HepG2 (cell line): ENCODE measurements around the gene IDUA. TPM values are rescaled to one million over a fixed set of nuclear protein-coding genes. Genes with fewer than 3 reads are reported as not detected.

Source experiments
- ATAC-seq: fragments of 200-7000 bp; cut with Tn5 transposase; 3 replicates; pipeline ENCODE4 v1.9.1; 2020; ENCODE audit warnings: mild to moderate bottlenecking, moderate library complexity
- BruUV-seq: library from RNA; stranded (reverse); fragments of 400-500 nt; replicated peaks from 2 replicates; lab custom pipeline; 2021; lab: Mats Ljungman, UMichigan
- CTCF ChIA-PET: fragments of 300-600 bp; formaldehyde crosslinking; extraction: SDS; loops from one replicate; lab custom pipeline; 2021; ENCODE audit warnings: low total read pairs, inconsistent platforms, low intra/inter-chr PET ratio; lab: Yijun Ruan, JAX
- POLR2A ChIA-PET: fragments of 350-600 bp; sonication (Branson Sonifier 250); formaldehyde crosslinking; loops from one replicate; lab custom pipeline; 2020; ENCODE audit warnings: antibody characterized with exemption, inconsistent platforms; lab: Yijun Ruan, JAX
- DNase-seq: peaks from one replicate; pipeline ENCODE4 v3.0.0-alpha.2; 2015; ENCODE audit warnings: low spot score
- FAIRE-seq: peaks from 3 replicates; lab custom pipeline; 2011; peaks lifted over from hg19 to GRCh38; lab: Jason Lieb, UNC
- H2AFZ ChIP-seq: one replicate; pipeline ENCODE4 v1.6.1; 2011; ENCODE audit warnings: low read length, inconsistent platforms
- H3K27ac ChIP-seq: fragments of 300-600 bp; 3 replicates; pipeline ENCODE4 v1.8.0; 2011; ENCODE audit warnings: mixed run types, mild to moderate bottlenecking, mixed read lengths, low read length, inconsistent platforms; ENCODE audit not compliant: insufficient read depth; ENCODE audit errors: extremely low read length
- H3K27me3 ChIP-seq, 2 experiments: fragments of 200-600 bp in 1 of 2; 2 replicates in 1 of 2; 3 replicates in 1 of 2; pipeline versions ENCODE4 v1.6.0 to v1.8.0; 2011; ENCODE audit warnings: low read length in 2 of 2, mild to moderate bottlenecking in 2 of 2, moderate library complexity in 2 of 2, inconsistent platforms in 1 of 2; ENCODE audit not compliant: insufficient read depth in 2 of 2, control insufficient read depth in 1 of 2
- H3K36me3 ChIP-seq, 2 experiments: fragments of 200-600 bp in 1 of 2; replicated peaks in 1 of 2; 2 replicates in 1 of 2; 3 replicates in 1 of 2; pipeline versions ENCODE4 v1.5.1 to v1.8.0; 2011; ENCODE audit warnings: low read length in 2 of 2, inconsistent platforms in 1 of 2; ENCODE audit not compliant: insufficient read depth in 2 of 2, control insufficient read depth in 1 of 2
- H3K4me1 ChIP-seq: 2 replicates; pipeline ENCODE4 v1.5.1; 2012; ENCODE audit warnings: low read length, inconsistent platforms; ENCODE audit not compliant: insufficient read depth
- H3K4me2 ChIP-seq: 2 replicates; pipeline ENCODE4 v1.6.0; 2011; ENCODE audit warnings: low read depth, low read length, inconsistent platforms
- H3K4me3 ChIP-seq, 3 experiments: fragments of 200-600 bp in 1 of 3; sonication (generic), shearing (Covaris generic) in 1 of 3; replicated peaks in 1 of 3; 2 replicates each; pipeline ENCODE4 v1.5.1; 2011 to 2016; ENCODE audit warnings: low read length in 3 of 3, inconsistent platforms in 2 of 3, low read depth in 2 of 3, mild to moderate bottlenecking in 2 of 3, control low read depth in 1 of 3, mixed read lengths in 1 of 3; ENCODE audit not compliant: insufficient read depth in 1 of 3
- H3K79me2 ChIP-seq: one replicate; pipeline ENCODE4 v1.6.1; 2011; ENCODE audit warnings: low read length, inconsistent platforms; ENCODE audit not compliant: insufficient read depth
- H3K9ac ChIP-seq: 2 replicates; pipeline ENCODE4 v1.6.0; 2011; ENCODE audit warnings: mild to moderate bottlenecking, low read depth, low read length, inconsistent platforms; ENCODE audit not compliant: insufficient read depth
- H3K9me3 ChIP-seq: 2 replicates; pipeline ENCODE4 v1.5.1; 2012; ENCODE audit warnings: mild to moderate bottlenecking, low read length
- H4K20me1 ChIP-seq: 2 replicates; pipeline ENCODE4 v1.6.0; 2011; ENCODE audit warnings: inconsistent platforms, mild to moderate bottlenecking, low read length, moderate library complexity; ENCODE audit not compliant: insufficient read depth
- AHR ChIP-seq: IDR thresholded peaks from 2 replicates; pipeline ENCODE4 v1.6.1; 2018; ENCODE audit warnings: missing genetic modification reagents, missing compliant biosample characterization
- ELF3 ChIP-seq: IDR thresholded peaks from 2 replicates; pipeline ENCODE4 v1.6.1; 2016; ENCODE audit warnings: missing genetic modification reagents, missing compliant biosample characterization
- HNRNPL ChIP-seq: fragments of 200-400 bp; formaldehyde crosslinking; IDR thresholded peaks from 2 replicates; pipeline ENCODE4 v1.6.1; 2017; ENCODE audit warnings: mild to moderate bottlenecking, low read depth, low read length
- HNRNPLL ChIP-seq: fragments of 200-400 bp; formaldehyde crosslinking; IDR thresholded peaks from 2 replicates; pipeline ENCODE4 v1.6.1; 2017; ENCODE audit warnings: mild to moderate bottlenecking, low read depth, low read length; ENCODE audit not compliant: poor library complexity, severe bottlenecking
- MXD3 ChIP-seq: IDR thresholded peaks from 2 replicates; pipeline ENCODE4 v1.6.1; 2016; ENCODE audit warnings: mild to moderate bottlenecking, missing biosample characterization, missing genetic modification reagents
- THRA ChIP-seq: sonication (generic); formaldehyde crosslinking; IDR thresholded peaks from 2 replicates; pipeline ENCODE4 v1.4.0; 2020; ENCODE audit warnings: missing genetic modification reagents, borderline replicate concordance
- ZFP91 ChIP-seq: sonication (generic); formaldehyde crosslinking; IDR thresholded peaks from 2 replicates; pipeline ENCODE4 v1.9.0; 2022; ENCODE audit warnings: missing genetic modification reagents, mild to moderate bottlenecking, borderline replicate concordance
- ZMAT3 ChIP-seq: sonication (generic); formaldehyde crosslinking; conservative IDR thresholded peaks from 2 replicates; pipeline ENCODE4 v1.7.0; 2021; ENCODE audit warnings: missing genetic modification reagents
- ZNF337 ChIP-seq: sonication (generic); formaldehyde crosslinking; IDR thresholded peaks from 2 replicates; pipeline ENCODE4 v1.5.1; 2020; ENCODE audit warnings: missing genetic modification reagents, low read depth, mild to moderate bottlenecking, borderline replicate concordance
- ZNF350 ChIP-seq: sonication (generic); formaldehyde crosslinking; IDR thresholded peaks from 2 replicates; pipeline ENCODE4 v1.4.0; 2020; ENCODE audit warnings: mild to moderate bottlenecking, low read depth, missing genetic modification reagents, borderline replicate concordance
- ZNF501 ChIP-seq: sonication (generic); formaldehyde crosslinking; IDR thresholded peaks from 2 replicates; pipeline ENCODE4 v1.5.1; 2020; ENCODE audit warnings: mild to moderate bottlenecking, moderate library complexity, missing genetic modification reagents
- ZNF530 ChIP-seq: sonication (generic); formaldehyde crosslinking; IDR thresholded peaks from 2 replicates; pipeline ENCODE4 v1.5.0; 2020; ENCODE audit warnings: low read depth, mild to moderate bottlenecking, missing genetic modification reagents
- ZNF543 ChIP-seq: sonication (generic); formaldehyde crosslinking; IDR thresholded peaks from 2 replicates; pipeline ENCODE4 v1.4.0; 2020; ENCODE audit warnings: mild to moderate bottlenecking, missing genetic modification reagents
- ZNF687 ChIP-seq: sonication (generic); formaldehyde crosslinking; IDR thresholded peaks from 2 replicates; pipeline ENCODE4 v1.5.1; 2020; ENCODE audit warnings: mild to moderate bottlenecking, missing genetic modification reagents, moderate library complexity
- ZNF703 ChIP-seq: sonication (generic); formaldehyde crosslinking; IDR thresholded peaks from 2 replicates; pipeline ENCODE4 v1.5.1; 2020; ENCODE audit warnings: missing genetic modification reagents, mild to moderate bottlenecking, moderate library complexity, borderline replicate concordance
- WGBS: methylation state at CpG from one replicate; pipeline ENCODE4 v1.1.6; 2017; ENCODE audit warnings: low lambda C conversion rate; 5-methylcytosine and 5-hydroxymethylcytosine counted together
- in situ Hi-C: cut with HindIII; loops from 2 replicates; pipeline ENCODE4 v1.10.0; 2017; ENCODE audit warnings: low pct_unique_long_range_greater_than_20kb; ENCODE audit not compliant: extremely low pct_ligation_motif_present
- intact Hi-C: fragments of 100-400 bp; cut with micrococcal nuclease; formaldehyde crosslinking; loops from one replicate; pipeline ENCODE4 v1.10.0; 2022; ENCODE audit not compliant: unreplicated experiment
- polyA plus RNA-seq, 8 experiments: library from polyadenylated mRNA; depleted of rRNA in 3 of 8; stranded (reverse) in 7 of 8; unstranded in 1 of 8; fragments of >200 nt; fragmentation: Illumina TruSeq in 4 of 8; extraction: Trizol in 4 of 8; gene quantifications; 2 replicates each; pipeline versions ENCODE4 v1.2.1 to v1.2.3, GENCODE V29; 2011 to 2016; ENCODE audit warnings: low read depth in 4 of 8, missing spikeins in 1 of 8, mixed read lengths in 1 of 8; ENCODE audit not compliant: insufficient read depth in 1 of 8
- total RNA-seq, 5 experiments: library from RNA; depleted of rRNA; stranded (reverse); fragments of >200 nt; fragmentation: Illumina TruSeq; extraction: Trizol; gene quantifications; 2 replicates each; pipeline ENCODE4 v1.2.3, GENCODE V29; 2016; ENCODE audit warnings: low read depth in 1 of 5

IDUA gene
- total and polyA plus RNA-seq, 2 of the 13 experiments (the other 11 are each of a cell fraction or from before 2014, with no cell fraction given), result 0.77 to 1.0 TPM

GRCh38 chr4:1035510-1035909, 48.7 kb downstream of the IDUA start:
- FAIRE-seq (no peak), DNase-seq (peak; percentile 67), ATAC-seq (peak; percentile 68)
- CTCF ChIA-PET, result no interaction called here
- H3K79me2 ChIP-seq, result no peaks in the 10 kb centered on the region
- no peaks in the 10 kb centered on the region for H3K36me3 ChIP-seq
- in situ Hi-C loops, result no loop called here
- H3K9me3 ChIP-seq, result no peaks in the 10 kb centered on the region
- no peak overlapping the region for H3K9ac ChIP-seq
- BruUV-seq, result no TSS peak
- 0% methylated on average over 2 of the region's 26 CpGs for WGBS
- peak overlapping the region; percentile 53 for H3K4me2 ChIP-seq
- H3K27me3 ChIP-seq, result peaks cover 35 to 89% of the 10 kb centered on the region in 2 experiments; a peak in 4 of 5 replicates
- intact Hi-C loops, result loop anchor here (5.0 kb wide), 1 partner anchor 37 kb away; no protein-coding TSS in a partner anchor
- H3K27ac ChIP-seq, result no peak overlapping the region
- peaks cover 3% of the 10 kb centered on the region; the same call in 1 of the 2 replicates for H4K20me1 ChIP-seq
- no peak overlapping the region for H2AFZ ChIP-seq
- POLR2A ChIA-PET, result no interaction called here
- H3K4me3 ChIP-seq, result peak overlapping the region in 1 of 3 experiments; percentile 23; a peak in 2 of 6 replicates
- H3K4me1 ChIP-seq, result peaks cover 80% of the 10 kb centered on the region
- TF ChIP-seq MXD3 (0 out of 2 replicates have a peak, but pooled peaks have one; percentile 50), HNRNPL (peak; percentile 81; the same call in 1 of the 2 replicates), ZFP91 (CRISPR knock-in tag) (0 out of 2 replicates have a peak, but pooled peaks have one; percentile 52), ZNF337 (CRISPR knock-in tag) (no peak), AHR (CRISPR knock-in tag) (no peak), ZNF530 (CRISPR knock-in tag) (no peak), ZNF350 (CRISPR knock-in tag) (no peak), HNRNPLL (peak; percentile 13), ZNF687 (CRISPR knock-in tag) (peak; percentile 57), THRA (no peak), ELF3 (CRISPR knock-in tag) (peak; percentile 36), ZMAT3 (no peak), ZNF543 (peak; percentile 98), ZNF703 (CRISPR knock-in tag) (no peak), ZNF501 (CRISPR knock-in tag) (no peak)
